Stimulated activated CD8-positive, alpha-beta memory T cell treated with anti-CD3 and anti-CD28 coated beads, Interleukin-12 subunit alpha, Interleukin-12 subunit beta, amount 100 ng/mL, for 24 hours (primary cell): ENCODE results near the gene OR51E2.

ENCODE experiments used
- DNase-seq: peaks from one replicate; pipeline ENCODE4 v3.0.0-alpha.2; 2020; ENCODE audit errors: extremely low read depth

OR51E2 gene

DNA sequence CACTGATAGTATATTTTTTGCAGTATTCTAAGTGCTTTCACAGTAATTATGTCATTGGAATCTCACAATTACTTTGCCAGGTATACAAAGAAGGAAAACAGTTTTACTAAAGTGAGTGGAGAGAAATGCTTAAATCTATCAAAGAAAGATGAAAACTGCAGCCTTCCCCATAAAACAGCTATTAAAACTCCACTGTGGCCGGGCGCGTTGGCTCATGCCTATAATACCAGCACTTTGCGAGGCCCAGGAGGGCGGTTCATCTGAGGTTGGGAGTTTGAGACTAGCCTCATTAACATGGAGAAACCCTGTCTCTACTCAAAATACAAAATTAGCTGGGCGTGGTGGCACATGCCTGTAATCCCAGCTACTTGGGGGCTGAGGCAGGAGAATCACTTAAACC lies 34.8 kb downstream of the OR51E2 start:
- no peak for DNase-seq

GRCh38 chr11:4658629-4659445 lies 38.8 kb downstream of the OR51E2 start:
- DNase-seq = no peak

- no peak for DNase-seq
Measured at GRCh38 chr11:4654635-4655369, 42.9 kb downstream of the OR51E2 start.

DNA sequence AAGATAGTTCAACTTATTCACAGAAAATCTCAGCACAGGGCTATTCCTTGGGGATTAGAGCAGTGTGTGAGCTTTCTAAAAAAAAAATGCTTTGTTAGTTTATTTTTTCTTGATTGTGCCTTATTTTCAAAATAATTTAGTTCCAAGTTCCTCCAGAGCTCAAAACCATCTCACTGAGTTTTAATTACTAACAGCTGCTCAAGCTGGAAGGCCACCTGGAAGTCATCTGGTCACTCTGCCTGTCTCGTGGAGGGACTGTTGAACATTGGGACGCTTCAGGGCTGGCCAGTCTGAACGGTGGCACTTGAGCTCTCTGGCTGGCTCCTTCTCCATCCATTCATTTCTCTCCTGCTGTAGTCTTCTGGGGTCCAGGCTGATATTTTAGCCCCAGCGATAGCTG lies 49.9 kb downstream of the OR51E2 start:
- no peak for DNase-seq

DNA sequence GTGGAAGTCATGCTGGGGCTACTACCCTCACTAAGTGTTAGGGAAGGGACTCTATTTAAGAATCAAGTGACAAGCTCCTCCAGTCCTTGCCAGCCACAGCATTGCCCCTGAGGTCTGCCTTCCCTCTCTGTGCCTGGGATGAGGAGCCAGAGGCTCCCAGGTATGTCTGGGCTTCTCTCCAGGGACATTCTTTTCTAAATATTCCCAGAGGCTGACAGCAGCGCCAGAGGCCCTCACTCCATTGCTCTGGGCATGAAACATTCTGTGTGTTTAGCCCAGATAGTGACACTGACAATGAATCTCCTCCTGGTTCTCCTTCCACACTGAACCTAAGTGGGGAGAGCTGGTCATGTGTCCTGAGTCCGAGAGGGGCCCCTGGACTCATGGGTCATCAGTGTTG lies 51.7 kb downstream of the OR51E2 start:
- DNase-seq = no peak

DNA sequence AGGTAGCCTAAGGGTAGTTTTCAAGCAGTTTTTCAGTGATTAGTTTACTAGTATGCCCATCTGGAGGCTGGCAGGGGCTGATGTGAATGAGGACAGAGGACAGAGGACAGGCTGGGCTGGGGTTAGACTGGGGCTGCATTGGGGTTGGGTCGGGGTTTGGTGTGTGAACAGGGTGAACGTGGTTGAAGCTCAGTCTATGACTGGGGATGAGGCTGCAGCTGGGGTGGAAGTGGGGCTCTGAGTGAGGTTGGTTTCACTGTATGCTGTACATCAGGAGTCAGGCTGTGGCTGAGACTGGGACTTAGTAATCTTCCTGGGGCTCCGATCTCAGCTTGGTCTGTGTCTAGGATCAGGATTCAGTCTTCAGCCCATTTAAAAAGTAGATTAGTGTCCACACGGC lies 53.4 kb downstream of the OR51E2 start:
- no peak for DNase-seq

- no peak for DNase-seq
Measured at GRCh38 chr11:4643682-4644081, 54.0 kb downstream of the OR51E2 start, which contains the start of gene OR51E1. Gene OR51E1 (plus strand): TSS chr11:4643982. CDS start chr11:4652527, 8,545 bp downstream.

- no peak for DNase-seq
Measured at GRCh38 chr11:4643076-4643475, 54.6 kb downstream of the OR51E2 start.

GRCh38 chr11:4642043-4642442 lies 55.6 kb downstream of the OR51E2 start:
- no peak for DNase-seq

DNA sequence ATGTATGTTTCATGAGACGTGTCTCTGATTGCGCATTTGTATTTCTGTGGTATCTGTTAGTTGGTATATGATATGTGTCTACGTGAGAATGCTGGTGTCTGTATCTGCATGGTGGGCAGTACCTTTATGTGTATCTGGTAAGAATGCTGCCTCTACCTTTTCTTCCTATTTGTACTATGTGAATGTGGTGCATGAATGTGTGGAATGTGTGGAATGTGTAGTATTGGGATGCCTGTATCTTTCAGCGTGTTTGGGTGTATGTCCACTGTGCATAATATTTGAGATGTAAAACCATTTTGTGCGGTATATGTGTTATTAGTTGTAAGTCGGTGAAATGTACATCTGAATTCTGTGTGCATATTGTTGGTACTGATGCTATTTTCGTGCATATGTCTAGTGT lies 56.2 kb downstream of the OR51E2 start:
- DNase-seq = no peak

- DNase-seq = no peak
Measured at GRCh38 chr11:4639931-4640330, 57.7 kb downstream of the OR51E2 start.

GRCh38 chr11:4637662-4638047 lies 60.0 kb downstream of the OR51E2 start:
- no peak for DNase-seq

DNA sequence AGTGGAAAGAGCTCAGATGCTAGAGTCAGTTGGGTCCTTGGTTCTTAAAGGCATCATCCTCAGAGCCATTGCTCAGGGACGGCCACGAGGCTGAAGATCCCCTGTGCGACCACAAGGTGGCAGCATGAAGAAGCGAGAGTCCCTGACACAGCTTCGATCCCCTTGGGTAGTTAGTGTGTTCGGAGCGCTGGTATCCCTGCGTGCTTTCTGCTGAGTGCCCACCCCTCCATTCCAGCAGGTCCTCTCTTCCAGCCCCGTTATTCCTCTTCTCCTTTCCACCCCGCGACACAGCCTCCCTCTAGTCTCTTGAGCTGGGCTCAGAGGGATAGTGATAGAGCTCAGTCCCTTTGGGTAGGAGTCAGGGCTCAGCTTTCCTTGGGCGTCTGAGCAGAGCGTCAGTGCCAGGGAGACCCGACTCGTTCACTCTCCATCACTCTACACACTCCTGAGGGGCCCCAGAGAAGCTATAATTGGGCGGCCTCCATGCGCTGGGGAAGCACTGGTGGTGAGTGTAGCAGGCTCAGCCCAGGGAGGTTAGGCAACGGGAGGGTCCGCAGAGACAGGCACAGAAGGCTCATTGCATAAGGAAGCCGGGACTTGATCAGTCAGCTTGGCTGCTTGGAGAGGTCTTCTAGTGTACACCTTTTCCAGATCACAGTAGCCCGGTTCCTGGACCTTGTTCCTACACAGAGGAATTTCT lies 60.5 kb downstream of the OR51E2 start, which contains the start of gene OR51D1:
Gene OR51D1, plus strand, starts transcription at position 516 of the 700 bp plus-strand sequence. CDS start 2,314 bp downstream, outside the sequence.
- DNase-seq = no peak

DNA sequence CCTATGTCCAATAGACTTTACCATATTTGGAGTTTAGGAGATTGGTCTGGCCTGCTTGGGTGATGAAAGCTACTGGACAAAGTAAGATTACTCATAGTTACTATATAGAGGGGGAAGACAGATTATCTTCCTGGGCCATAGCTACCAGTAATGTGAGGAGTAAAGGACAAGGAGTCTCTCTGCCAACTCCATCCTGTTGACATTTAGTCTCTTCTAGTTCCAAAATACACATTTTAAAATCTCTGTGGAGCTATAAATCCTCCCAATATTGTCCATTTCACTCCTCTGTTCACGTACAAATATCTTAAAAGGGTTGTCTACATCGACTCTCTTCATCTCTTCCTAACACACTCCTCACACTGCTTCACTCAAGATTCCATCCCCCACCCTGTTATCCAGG lies 61.5 kb downstream of the OR51E2 start:
- no peak for DNase-seq
